ENCODE results near the gene EVC2. TPM values are rescaled to one million over a fixed set of nuclear protein-coding genes. Genes with fewer than 3 reads are reported as not detected.

Gene EVC2
- total RNA-seq, 2 donors from 2014 or later = 9.7 to 11.7 TPM

- H3K36me3 Mint-ChIP-seq (ENCODE audit: low read depth) = peaks cover 52% of the 10 kb centered on the region
- no peak for TF ChIP-seq CTCF (conservative IDR thresholded peaks at IDR 0.05)
- Histone ChIP-seq H3K27ac (ENCODE audit: low read depth, low read length) (no peak overlapping the region), H3K27me3 (ENCODE audit: control insufficient read depth, insufficient read depth, low read length, poor library complexity, severe bottlenecking) (no peaks in the 10 kb centered on the region), H3K4me1 (ENCODE audit: control insufficient read depth, insufficient read depth, low read length) (no peaks in the 10 kb centered on the region), H3K4me3 (ENCODE audit: low read length) (no peak overlapping the region), H3K36me3 (ENCODE audit: control insufficient read depth, insufficient read depth, low read length) (peaks cover 8% of the 10 kb centered on the region), H3K9ac (ENCODE audit: extremely low read depth, low read length, poor library complexity, severe bottlenecking) (no peak overlapping the region), H3K9me3 (ENCODE audit: control insufficient read depth, low read length) (no peaks in the 10 kb centered on the region)
- H3K9me3 Mint-ChIP-seq = no peaks in the 10 kb centered on the region
- H3K4me3 Mint-ChIP-seq = no peak overlapping the region
- no peaks in the 10 kb centered on the region for H3K27me3 Mint-ChIP-seq (ENCODE audit: insufficient read depth)
- no peaks in the 10 kb centered on the region for H3K4me1 Mint-ChIP-seq
- DNase-seq = no peak
- no peak overlapping the region for H3K27ac Mint-ChIP-seq
- 95 to 96% methylated on average over 3 to 6 of the region's 6 CpGs for WGBS, 2 experiments (ENCODE audit: insufficient coverage in 1 of 2, insufficient read length in 1 of 2)
Observed at GRCh38 chr4:5568931-5569330, 139.4 kb downstream of the EVC2 start.

- no peak overlapping the region for H3K9ac ChIP-seq (ENCODE audit: extremely low read depth, low read length, poor library complexity, severe bottlenecking)
- peaks cover 8% of the 10 kb centered on the region for H3K36me3 ChIP-seq (ENCODE audit: control insufficient read depth, insufficient read depth, low read length)
- Mint-ChIP-seq H3K27ac (no peak overlapping the region), H3K4me1 (no peaks in the 10 kb centered on the region), H3K4me3 (no peak overlapping the region), H3K27me3 (ENCODE audit: insufficient read depth) (no peaks in the 10 kb centered on the region), H3K36me3 (ENCODE audit: low read depth) (peaks cover 51% of the 10 kb centered on the region), H3K9me3 (no peaks in the 10 kb centered on the region)
- no peak overlapping the region for H3K4me3 ChIP-seq (ENCODE audit: low read length)
- H3K4me1 ChIP-seq (ENCODE audit: control insufficient read depth, insufficient read depth, low read length) = no peaks in the 10 kb centered on the region
- H3K9me3 ChIP-seq (ENCODE audit: control insufficient read depth, low read length) = no peaks in the 10 kb centered on the region
- H3K27me3 ChIP-seq (ENCODE audit: control insufficient read depth, insufficient read depth, low read length, poor library complexity, severe bottlenecking) = no peaks in the 10 kb centered on the region
- no peak for DNase-seq
- TF ChIP-seq CTCF (conservative IDR thresholded peaks at IDR 0.05) = no peak
- H3K27ac ChIP-seq (ENCODE audit: low read depth, low read length) = no peak overlapping the region
- 93 to 100% methylated on average over 8 to 20 of the region's 20 CpGs for WGBS, 2 experiments (ENCODE audit: insufficient coverage in 1 of 2, insufficient read length in 1 of 2)
Observed at GRCh38 chr4:5568336-5568735, 140.0 kb downstream of the EVC2 start.

GRCh38 chr4:5566991-5567390, 141.4 kb downstream of the EVC2 start:
- no peak for DNase-seq
- no peaks in the 10 kb centered on the region for H3K9me3 ChIP-seq (ENCODE audit: control insufficient read depth, low read length)
- Mint-ChIP-seq H3K9me3 (no peaks in the 10 kb centered on the region), H3K4me1 (no peaks in the 10 kb centered on the region), H3K27me3 (ENCODE audit: insufficient read depth) (no peaks in the 10 kb centered on the region), H3K4me3 (no peak overlapping the region), H3K36me3 (ENCODE audit: low read depth) (peaks cover 53% of the 10 kb centered on the region), H3K27ac (no peak overlapping the region)
- no peak overlapping the region for H3K9ac ChIP-seq (ENCODE audit: extremely low read depth, low read length, poor library complexity, severe bottlenecking)
- TF ChIP-seq CTCF (conservative IDR thresholded peaks at IDR 0.05) = no peak
- no peak overlapping the region for H3K27ac ChIP-seq (ENCODE audit: low read depth, low read length)
- peaks cover 3% of the 10 kb centered on the region for H3K36me3 ChIP-seq (ENCODE audit: control insufficient read depth, insufficient read depth, low read length)
- no peak overlapping the region for H3K4me3 ChIP-seq (ENCODE audit: low read length)
- 73% methylated on average over 7 of the region's 7 CpGs; no CpG with 5 or more reads in 1 of the 2 experiments for whole genome bisulfite sequencing, 2 experiments (ENCODE audit: insufficient coverage in 1 of 2, insufficient read length in 1 of 2)
- no peaks in the 10 kb centered on the region for H3K27me3 ChIP-seq (ENCODE audit: control insufficient read depth, insufficient read depth, low read length, poor library complexity, severe bottlenecking)
- no peaks in the 10 kb centered on the region for H3K4me1 ChIP-seq (ENCODE audit: control insufficient read depth, insufficient read depth, low read length)
